ENCODE measurements around the gene ABCF2. TPM values are rescaled to one million over a fixed set of nuclear protein-coding genes. Genes with fewer than 3 reads are reported as not detected.

The ABCF2 gene
- total and polyA plus RNA-seq, 2 donors from 2014 or later: 22.5 to 30.8 TPM

- FAIRE-seq (no peak), DNase-seq (no peak)
- Histone ChIP-seq H3K9me3 (ENCODE audit: control insufficient read depth in 2 of 3, insufficient read depth in 1 of 3, low read length in 3 of 3) (no peaks in the 10 kb centered on the region), H3K27me3 (ENCODE audit: control insufficient read depth, insufficient read depth, low read length) (no peaks in the 10 kb centered on the region), H3K27ac (ENCODE audit: low read depth in 2 of 2, low read length in 2 of 2) (no peak overlapping the region), H3K4me3 (ENCODE audit: low read length in 3 of 3) (no peak overlapping the region), H3K9ac (ENCODE audit: low read length in 3 of 3) (no peak overlapping the region), H3K4me1 (ENCODE audit: control insufficient read depth in 2 of 3, insufficient read depth in 2 of 3, low read depth in 1 of 3, low read length in 3 of 3) (no peaks in the 10 kb centered on the region), H3K36me3 (ENCODE audit: control insufficient read depth in 2 of 3, insufficient read depth in 3 of 3, low read length in 3 of 3) (peaks cover 0 to 2% (median 0%) of the 10 kb centered on the region in 3 donors)
- TF ChIP-seq, protein P1, sequence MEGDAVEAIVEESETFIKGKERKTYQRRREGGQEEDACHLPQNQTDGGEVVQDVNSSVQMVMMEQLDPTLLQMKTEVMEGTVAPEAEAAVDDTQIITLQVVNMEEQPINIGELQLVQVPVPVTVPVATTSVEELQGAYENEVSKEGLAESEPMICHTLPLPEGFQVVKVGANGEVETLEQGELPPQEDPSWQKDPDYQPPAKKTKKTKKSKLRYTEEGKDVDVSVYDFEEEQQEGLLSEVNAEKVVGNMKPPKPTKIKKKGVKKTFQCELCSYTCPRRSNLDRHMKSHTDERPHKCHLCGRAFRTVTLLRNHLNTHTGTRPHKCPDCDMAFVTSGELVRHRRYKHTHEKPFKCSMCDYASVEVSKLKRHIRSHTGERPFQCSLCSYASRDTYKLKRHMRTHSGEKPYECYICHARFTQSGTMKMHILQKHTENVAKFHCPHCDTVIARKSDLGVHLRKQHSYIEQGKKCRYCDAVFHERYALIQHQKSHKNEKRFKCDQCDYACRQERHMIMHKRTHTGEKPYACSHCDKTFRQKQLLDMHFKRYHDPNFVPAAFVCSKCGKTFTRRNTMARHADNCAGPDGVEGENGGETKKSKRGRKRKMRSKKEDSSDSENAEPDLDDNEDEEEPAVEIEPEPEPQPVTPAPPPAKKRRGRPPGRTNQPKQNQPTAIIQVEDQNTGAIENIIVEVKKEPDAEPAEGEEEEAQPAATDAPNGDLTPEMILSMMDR (IDR thresholded peaks at IDR 0.05; ENCODE audit: borderline replicate concordance, extremely low read depth, insufficient read depth): no peak
- intact Hi-C loops (cut with DNase I): no loop called here
These were observed 19.2 kb downstream of the ABCF2 start for GRCh38 chr7:151207804-151208203.

DNA sequence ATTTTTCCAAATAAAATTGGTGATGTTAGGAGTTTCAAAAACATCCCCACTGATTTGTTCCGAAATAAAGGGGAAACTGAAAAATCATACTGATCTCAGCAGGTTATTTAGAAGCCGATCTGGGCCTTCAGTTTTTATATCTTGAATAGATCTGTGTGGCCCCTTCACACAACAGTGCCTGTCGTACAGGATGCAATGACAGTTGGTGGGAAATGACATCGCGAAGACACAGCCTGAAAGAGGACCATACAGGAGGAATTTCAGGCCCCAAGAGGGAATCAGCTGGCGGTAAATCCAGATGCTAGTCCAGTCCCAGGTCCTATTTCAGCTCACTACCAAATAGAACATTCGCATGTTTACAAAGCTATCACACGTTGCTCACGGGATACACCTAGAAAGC lies 19.7 kb downstream of the ABCF2 start:
- Histone ChIP-seq H3K27me3 (ENCODE audit: control insufficient read depth, insufficient read depth, low read length) (no peaks in the 10 kb centered on the region), H3K9me3 (ENCODE audit: control insufficient read depth in 2 of 3, insufficient read depth in 1 of 3, low read length in 3 of 3) (no peaks in the 10 kb centered on the region), H3K9ac (ENCODE audit: low read length in 3 of 3) (no peak overlapping the region), H3K4me3 (ENCODE audit: low read length in 3 of 3) (no peak overlapping the region), H3K27ac (ENCODE audit: low read depth in 2 of 2, low read length in 2 of 2) (no peak overlapping the region), H3K36me3 (ENCODE audit: control insufficient read depth in 2 of 3, insufficient read depth in 3 of 3, low read length in 3 of 3) (no peaks in the 10 kb centered on the region), H3K4me1 (ENCODE audit: control insufficient read depth in 2 of 3, insufficient read depth in 2 of 3, low read depth in 1 of 3, low read length in 3 of 3) (no peaks in the 10 kb centered on the region)
- FAIRE-seq: no peak
- intact Hi-C loops (cut with DNase I): no loop called here
- TF ChIP-seq, protein P1 (IDR thresholded peaks at IDR 0.05; ENCODE audit: borderline replicate concordance, extremely low read depth, insufficient read depth): no peak
- DNase-seq: no peak

GRCh38 chr7:151206914-151207313 lies 20.1 kb downstream of the ABCF2 start:
- Histone ChIP-seq H3K4me3 (ENCODE audit: low read length in 3 of 3) (no peak overlapping the region), H3K36me3 (ENCODE audit: control insufficient read depth in 2 of 3, insufficient read depth in 3 of 3, low read length in 3 of 3) (no peaks in the 10 kb centered on the region), H3K27me3 (ENCODE audit: control insufficient read depth, insufficient read depth, low read length) (no peaks in the 10 kb centered on the region), H3K27ac (ENCODE audit: low read depth in 2 of 2, low read length in 2 of 2) (no peak overlapping the region), H3K9me3 (ENCODE audit: control insufficient read depth in 2 of 3, insufficient read depth in 1 of 3, low read length in 3 of 3) (no peaks in the 10 kb centered on the region), H3K9ac (ENCODE audit: low read length in 3 of 3) (no peak overlapping the region), H3K4me1 (ENCODE audit: control insufficient read depth in 2 of 3, insufficient read depth in 2 of 3, low read depth in 1 of 3, low read length in 3 of 3) (no peaks in the 10 kb centered on the region)
- FAIRE-seq (no peak), DNase-seq (peak in 2 of 5 donors; percentile 26 to 35)
- TF ChIP-seq, protein P1 (IDR thresholded peaks at IDR 0.05; ENCODE audit: borderline replicate concordance, extremely low read depth, insufficient read depth): no peak
- intact Hi-C loops (cut with DNase I): no loop called here

GRCh38 chr7:151205730-151206129 lies 21.3 kb downstream of the ABCF2 start:
- no peak for DNase-seq
- H3K9ac ChIP-seq (ENCODE audit: low read length in 3 of 3): no peak overlapping the region
- H3K27ac ChIP-seq (ENCODE audit: low read depth in 2 of 2, low read length in 2 of 2): no peak overlapping the region
- H3K9me3 ChIP-seq (ENCODE audit: control insufficient read depth in 2 of 3, insufficient read depth in 1 of 3, low read length in 3 of 3): no peaks in the 10 kb centered on the region
- H3K36me3 ChIP-seq (ENCODE audit: control insufficient read depth in 2 of 3, insufficient read depth in 3 of 3, low read length in 3 of 3): no peaks in the 10 kb centered on the region
- no peak for FAIRE-seq
- intact Hi-C loops (cut with DNase I): no loop called here
- no peaks in the 10 kb centered on the region for H3K4me1 ChIP-seq (ENCODE audit: control insufficient read depth in 2 of 3, insufficient read depth in 2 of 3, low read depth in 1 of 3, low read length in 3 of 3)
- TF ChIP-seq, protein P1 (IDR thresholded peaks at IDR 0.05; ENCODE audit: borderline replicate concordance, extremely low read depth, insufficient read depth): no peak
- H3K27me3 ChIP-seq (ENCODE audit: control insufficient read depth, insufficient read depth, low read length): no peaks in the 10 kb centered on the region
- no peak overlapping the region for H3K4me3 ChIP-seq (ENCODE audit: low read length in 3 of 3)

Data from kidney (tissue), 14 donors.